H9 (cell line): ENCODE data around the gene NAPSA. TPM values are rescaled to one million over a fixed set of nuclear protein-coding genes. Genes with fewer than 3 reads are reported as not detected.

Experiments used
- DNase-seq: peaks from one replicate; pipeline ENCODE4 v3.0.0-alpha.2; 2017
- H2AFZ ChIP-seq: one replicate; pipeline ENCODE4 v1.6.1; 2013; ENCODE audit warnings: mild to moderate bottlenecking, low read length, control low read depth, moderate library complexity
- H2AK5ac ChIP-seq: 2 replicates; pipeline ENCODE4 v1.6.1; 2013; ENCODE audit warnings: low read length, control low read depth, mixed read lengths; ENCODE audit not compliant: insufficient read length
- H2BK120ac ChIP-seq: one replicate; pipeline ENCODE4 v1.6.1; 2013; ENCODE audit warnings: low read depth, mild to moderate bottlenecking, low read length, control low read depth, inconsistent platforms; ENCODE audit not compliant: poor library complexity, severe bottlenecking
- H2BK12ac ChIP-seq: 2 replicates; pipeline ENCODE4 v1.6.1; 2013; ENCODE audit warnings: low read length, control low read depth, mixed read lengths, low read depth; ENCODE audit not compliant: insufficient read length
- H2BK15ac ChIP-seq: 2 replicates; pipeline ENCODE4 v1.6.1; 2013; ENCODE audit warnings: low read depth, low read length, control low read depth
- H2BK20ac ChIP-seq: one replicate; pipeline ENCODE4 v1.6.1; 2013; ENCODE audit warnings: low read depth, mild to moderate bottlenecking, low read length, control low read depth, inconsistent platforms; ENCODE audit not compliant: poor library complexity, severe bottlenecking
- H2BK5ac ChIP-seq: 2 replicates; pipeline ENCODE4 v1.6.1; 2013; ENCODE audit warnings: low read length, control low read depth, mixed read lengths; ENCODE audit not compliant: insufficient read length
- H3K14ac ChIP-seq: 2 replicates; pipeline ENCODE4 v1.6.1; 2013; ENCODE audit warnings: low read length, control low read depth; ENCODE audit not compliant: insufficient read depth
- H3K18ac ChIP-seq: 2 replicates; pipeline ENCODE4 v1.6.1; 2013; ENCODE audit warnings: low read depth, mild to moderate bottlenecking, mixed read lengths, low read length, control low read depth; ENCODE audit not compliant: insufficient read length
- H3K23ac ChIP-seq: 2 replicates; pipeline ENCODE4 v1.6.1; 2013; ENCODE audit warnings: low read length, control low read depth, mixed read lengths, low read depth; ENCODE audit not compliant: insufficient read length
- H3K23me2 ChIP-seq: 2 replicates; pipeline ENCODE4 v1.6.1; 2013; ENCODE audit warnings: low read depth, mild to moderate bottlenecking, mixed read lengths, low read length, control low read depth; ENCODE audit not compliant: insufficient read length, poor library complexity, severe bottlenecking
- H3K27ac ChIP-seq: 2 replicates; pipeline ENCODE4 v1.5.1; 2013; ENCODE audit warnings: low read length, control low read depth, mixed read lengths, low read depth; ENCODE audit not compliant: insufficient read length
- H3K27me3 ChIP-seq: 2 replicates; pipeline ENCODE4 v1.6.1; 2013; ENCODE audit warnings: low read length, control low read depth, inconsistent platforms; ENCODE audit not compliant: insufficient read depth
- H3K4ac ChIP-seq: 2 replicates; pipeline ENCODE4 v1.6.1; 2013; ENCODE audit warnings: low read depth, mild to moderate bottlenecking, control low read depth, inconsistent platforms, low read length, moderate library complexity
- H3K4me1 ChIP-seq: 2 replicates; pipeline ENCODE4 v1.6.1; 2013; ENCODE audit warnings: low read length, control low read depth, inconsistent platforms; ENCODE audit not compliant: insufficient read depth
- H3K4me2 ChIP-seq: 2 replicates; pipeline ENCODE4 v1.6.1; 2013; ENCODE audit warnings: low read length, control low read depth, mixed read lengths; ENCODE audit not compliant: insufficient read length, insufficient read depth
- H3K56ac ChIP-seq: 2 replicates; pipeline ENCODE4 v1.6.1; 2013; ENCODE audit warnings: low read depth, mild to moderate bottlenecking, mixed read lengths, low read length, control low read depth; ENCODE audit not compliant: insufficient read length
- H3K79me1 ChIP-seq: 2 replicates; pipeline ENCODE4 v1.6.1; 2013; ENCODE audit warnings: low read depth, mild to moderate bottlenecking, moderate library complexity, low read length, control low read depth, inconsistent platforms; ENCODE audit not compliant: insufficient read depth, poor library complexity, severe bottlenecking
- H3K79me2 ChIP-seq: 2 replicates; pipeline ENCODE4 v1.6.1; 2013; ENCODE audit warnings: low read length, control low read depth, inconsistent platforms; ENCODE audit not compliant: insufficient read depth
- H3K9ac ChIP-seq: 2 replicates; pipeline ENCODE4 v1.6.1; 2013; ENCODE audit warnings: low read length, control low read depth, mixed read lengths; ENCODE audit not compliant: insufficient read length; ENCODE audit errors: extremely low read depth
- H3K9me3 ChIP-seq: one replicate; pipeline ENCODE4 v1.6.1; 2013; ENCODE audit warnings: low read depth, low read length, inconsistent platforms; ENCODE audit not compliant: control insufficient read depth
- H3T11ph ChIP-seq: one replicate; pipeline ENCODE4 v1.6.1; 2013; ENCODE audit warnings: mild to moderate bottlenecking, low read length, control low read depth, inconsistent platforms
- H4K20me1 ChIP-seq: one replicate; pipeline ENCODE4 v1.6.1; 2013; ENCODE audit not compliant: control insufficient read depth, insufficient read length, insufficient read depth
- H4K5ac ChIP-seq: 2 replicates; pipeline ENCODE4 v1.6.1; 2013; ENCODE audit warnings: low read depth, mild to moderate bottlenecking, mixed read lengths, low read length, control low read depth; ENCODE audit not compliant: insufficient read length
- H4K8ac ChIP-seq: replicated peaks from 2 replicates; pipeline ENCODE4 v1.6.1; 2013; ENCODE audit warnings: low read length, control low read depth, mixed read lengths, low read depth; ENCODE audit not compliant: insufficient read length
- H4K91ac ChIP-seq: 2 replicates; pipeline ENCODE4 v1.6.1; 2013; ENCODE audit warnings: low read depth, mild to moderate bottlenecking, moderate library complexity, mixed read lengths, low read length, control low read depth; ENCODE audit not compliant: insufficient read length
- H3K27ac Mint-ChIP-seq, 3 experiments: 2 replicates in 2 of 3; 3 replicates in 1 of 3; pipeline ENCODE4 v1.8.0; 2020 to 2021; ENCODE audit warnings: mixed read lengths in 3 of 3, mild to moderate bottlenecking in 1 of 3, moderate library complexity in 1 of 3
- H3K27me3 Mint-ChIP-seq: 2 replicates; pipeline ENCODE4 v1.8.0; 2021; ENCODE audit warnings: low read depth, mild to moderate bottlenecking, moderate library complexity, mixed read lengths
- H3K36me3 Mint-ChIP-seq, 3 experiments: 2 replicates in 2 of 3; 3 replicates in 1 of 3; pipeline ENCODE4 v1.8.0; 2020 to 2021; ENCODE audit warnings: low read depth in 3 of 3, mixed read lengths in 3 of 3; ENCODE audit not compliant: insufficient read depth in 1 of 3
- H3K4me1 Mint-ChIP-seq, 2 experiments: 2 replicates each; pipeline ENCODE4 v1.8.0; 2020; ENCODE audit warnings: mixed read lengths in 2 of 2
- H3K4me3 Mint-ChIP-seq, 2 experiments: 2 replicates in 1 of 2; 3 replicates in 1 of 2; pipeline ENCODE4 v1.8.0; 2020 to 2021; ENCODE audit warnings: mild to moderate bottlenecking in 2 of 2, mixed read lengths in 2 of 2, moderate library complexity in 1 of 2
- H3K9me3 Mint-ChIP-seq, 2 experiments: 2 replicates in 1 of 2; 3 replicates in 1 of 2; pipeline ENCODE4 v1.8.0; 2020; ENCODE audit warnings: mild to moderate bottlenecking in 2 of 2, mixed read lengths in 2 of 2, moderate library complexity in 1 of 2
- whole genome bisulfite sequencing: extraction: QIAGEN DNeasy Blood & Tissue Kit; methylation state at CpG from one replicate; pipeline ENCODE4 v1.1.7; 2013; ENCODE audit warnings: missing lambda C conversion rate, low lambda C conversion rate, mixed read lengths; ENCODE audit not compliant: insufficient read length; ENCODE audit errors: extremely low coverage; 5-methylcytosine and 5-hydroxymethylcytosine counted together
- total RNA-seq: library from RNA; stranded (reverse); gene quantifications from 2 replicates; pipeline ENCODE4 v1.2.1, GENCODE V29; 2021
- TF ChIP-seq, protein P1 (sequence below): fragments of 200-600 bp; sonication (generic); conservative IDR thresholded peaks from 3 replicates; pipeline ENCODE4 v1.8.0; 2021; ENCODE audit warnings: antibody characterized with exemption, mild to moderate bottlenecking

NAPSA gene
- total RNA-seq, 1 experiment from 2014 or later, result 0.44 TPM

- Histone ChIP-seq H2AK5ac (no peak overlapping the region), H3T11ph (no peak overlapping the region), H4K5ac (no peak overlapping the region), H4K91ac (no peak overlapping the region), H2BK20ac (no peak overlapping the region), H3K23me2 (peaks cover 23% of the 10 kb centered on the region), H4K8ac (no peak overlapping the region), H3K18ac (peak overlapping the region; percentile 40), H3K14ac (peak overlapping the region; percentile 60; the same call in 1 of the 2 replicates), H4K20me1 (no peaks in the 10 kb centered on the region), H3K56ac (no peak overlapping the region), H3K4me2 (peak overlapping the region; percentile 77), H3K4me1 (peaks cover 4% of the 10 kb centered on the region; the same call in 1 of the 2 replicates), H3K9me3 (no peaks in the 10 kb centered on the region), H2AFZ (no peak overlapping the region), H2BK120ac (no peak overlapping the region), H3K27me3 (no peaks in the 10 kb centered on the region), H3K27ac (no peak overlapping the region), H3K79me1 (no peaks in the 10 kb centered on the region), H3K79me2 (no peaks in the 10 kb centered on the region), H2BK5ac (no peak overlapping the region), H2BK15ac (no peak overlapping the region), H2BK12ac (no peak overlapping the region), H3K23ac (no peak overlapping the region), H3K9ac (peak overlapping the region; percentile 5), H3K4ac (no peak overlapping the region)
- Mint-ChIP-seq H3K27ac (peak overlapping the region; percentile 95 to 99 (median 98)), H3K4me3 (peak overlapping the region; percentile 89 to 94), H3K27me3 (peaks cover 18% of the 10 kb centered on the region), H3K36me3 (peaks cover 7 to 15% (median 14%) of the 10 kb centered on the region in 3 experiments), H3K4me1 (peaks cover 34 to 46% of the 10 kb centered on the region in 2 experiments), H3K9me3 (peaks cover 3 to 12% of the 10 kb centered on the region in 2 experiments; a peak in 4 of 5 replicates)
- WGBS, result no CpG with 5 or more reads among the region's 54 CpGs
- DNase-seq, result peak; percentile 67
- TF ChIP-seq, protein P1, sequence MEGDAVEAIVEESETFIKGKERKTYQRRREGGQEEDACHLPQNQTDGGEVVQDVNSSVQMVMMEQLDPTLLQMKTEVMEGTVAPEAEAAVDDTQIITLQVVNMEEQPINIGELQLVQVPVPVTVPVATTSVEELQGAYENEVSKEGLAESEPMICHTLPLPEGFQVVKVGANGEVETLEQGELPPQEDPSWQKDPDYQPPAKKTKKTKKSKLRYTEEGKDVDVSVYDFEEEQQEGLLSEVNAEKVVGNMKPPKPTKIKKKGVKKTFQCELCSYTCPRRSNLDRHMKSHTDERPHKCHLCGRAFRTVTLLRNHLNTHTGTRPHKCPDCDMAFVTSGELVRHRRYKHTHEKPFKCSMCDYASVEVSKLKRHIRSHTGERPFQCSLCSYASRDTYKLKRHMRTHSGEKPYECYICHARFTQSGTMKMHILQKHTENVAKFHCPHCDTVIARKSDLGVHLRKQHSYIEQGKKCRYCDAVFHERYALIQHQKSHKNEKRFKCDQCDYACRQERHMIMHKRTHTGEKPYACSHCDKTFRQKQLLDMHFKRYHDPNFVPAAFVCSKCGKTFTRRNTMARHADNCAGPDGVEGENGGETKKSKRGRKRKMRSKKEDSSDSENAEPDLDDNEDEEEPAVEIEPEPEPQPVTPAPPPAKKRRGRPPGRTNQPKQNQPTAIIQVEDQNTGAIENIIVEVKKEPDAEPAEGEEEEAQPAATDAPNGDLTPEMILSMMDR, result no peak
Observed at GRCh38 chr19:50333737-50334617, 31.5 kb downstream of the NAPSA start.
